HG02610 (cell line): ENCODE measurements around the gene CAMKK1.
A peak's percentile ranks its signal among the peaks of the same experiment; 100 is the strongest.

Experiments
- ATAC-seq: cut with Tn5 transposase; IDR thresholded peaks from one replicate; pipeline ENCODE4 v1.9.1; 2021; ENCODE audit warnings: mild to moderate bottlenecking, moderate library complexity; ENCODE audit not compliant: unreplicated experiment

CAMKK1 gene

GRCh38 chr17:3893003-3893719, at the start of gene CAMKK1:
Gene CAMKK1 (minus strand): TSS chr17:3893053. CDS start chr17:3885687, 7,366 bp downstream.
- ATAC-seq = peak; percentile 83

GRCh38 chr17:3940965-3941698, 48.3 kb upstream of the CAMKK1 start:
- no peak for ATAC-seq

- no peak for ATAC-seq
Measured at GRCh38 chr17:3937359-3937758, 44.5 kb upstream of the CAMKK1 start.

- ATAC-seq = no peak
Measured at GRCh38 chr17:3935825-3936355, 43.0 kb upstream of the CAMKK1 start.

- ATAC-seq = no peak
Measured at GRCh38 chr17:3935140-3935542, 42.3 kb upstream of the CAMKK1 start.

- no peak for ATAC-seq
Measured at GRCh38 chr17:3929764-3930163, 36.9 kb upstream of the CAMKK1 start.

- ATAC-seq = no peak
Measured at GRCh38 chr17:3929181-3929580, 36.3 kb upstream of the CAMKK1 start.

GRCh38 chr17:3928406-3928805, 35.6 kb upstream of the CAMKK1 start:
- ATAC-seq = no peak

GRCh38 chr17:3927628-3928340, 34.9 kb upstream of the CAMKK1 start:
- no peak for ATAC-seq

- no peak for ATAC-seq
Measured at GRCh38 chr17:3926860-3927627, 34.2 kb upstream of the CAMKK1 start.

- no peak for ATAC-seq
Measured at GRCh38 chr17:3925684-3926485, 33.0 kb upstream of the CAMKK1 start.

- no peak for ATAC-seq
Measured at GRCh38 chr17:3924512-3925350, 31.9 kb upstream of the CAMKK1 start.

- ATAC-seq = no peak
Measured at GRCh38 chr17:3923466-3924190, 30.8 kb upstream of the CAMKK1 start.

GRCh38 chr17:3922765-3923164, 29.9 kb upstream of the CAMKK1 start:
- no peak for ATAC-seq

GRCh38 chr17:3921502-3922319, 28.9 kb upstream of the CAMKK1 start:
- no peak for ATAC-seq

GRCh38 chr17:3921006-3921405, 28.2 kb upstream of the CAMKK1 start:
- no peak for ATAC-seq

GRCh38 chr17:3919123-3919624, 26.3 kb upstream of the CAMKK1 start:
- ATAC-seq = no peak
